Limb (tissue), 2 donors: ENCODE data around the gene LPO.

ENCODE experiments used
- DNase-seq, 2 donors: peaks; one replicate each; pipeline ENCODE4 v3.0.0-alpha.2; 2016; ENCODE audit errors: extremely low spot score in 2 of 2

LPO gene

GRCh38 chr17:58262149-58262548, 23.8 kb downstream of the LPO start:
- no peak for DNase-seq

DNA sequence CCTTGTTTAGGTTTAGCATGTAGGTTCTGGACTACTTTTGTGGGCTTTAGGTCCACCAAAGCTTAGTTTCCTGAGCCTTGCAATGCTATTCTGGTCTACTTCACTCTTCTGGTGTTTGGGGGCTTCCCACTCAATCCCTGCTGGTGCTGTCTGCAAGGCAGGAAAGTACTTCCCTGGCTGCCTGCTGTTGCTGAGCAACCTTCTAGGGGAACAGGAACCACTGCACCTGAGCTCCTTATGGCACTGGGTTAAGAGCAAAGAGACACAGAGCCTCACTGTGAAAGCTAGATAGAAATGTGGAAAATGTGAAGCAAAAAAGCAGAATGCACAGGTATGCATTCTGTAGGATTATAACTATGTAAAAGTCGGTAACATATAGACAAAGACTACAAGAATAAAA, 25.4 kb downstream of the LPO start:
- no peak for DNase-seq

- DNase-seq: no peak
Observed at GRCh38 chr17:58264407-58265103, 26.2 kb downstream of the LPO start.

DNA sequence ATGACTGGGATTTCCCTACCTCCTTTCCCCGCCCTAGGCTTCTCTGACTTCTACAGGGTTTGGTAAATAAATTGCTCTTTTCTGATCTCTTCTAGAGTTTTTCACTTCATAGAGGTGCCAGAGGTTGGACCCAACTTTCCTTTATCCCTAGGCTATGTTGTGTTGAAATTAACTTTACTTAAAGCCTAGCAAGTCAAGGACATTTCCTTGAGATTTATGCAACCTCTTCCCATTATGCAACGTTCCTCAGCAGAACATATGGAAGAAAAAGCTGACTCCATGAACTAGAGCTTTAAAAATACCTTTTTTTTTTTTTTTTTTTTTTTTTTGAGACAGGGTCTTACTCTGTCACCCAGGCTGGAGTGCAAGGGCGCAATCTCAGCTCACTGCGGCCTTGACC, 26.9 kb downstream of the LPO start:
- DNase-seq: no peak

- no peak for DNase-seq
Observed at GRCh38 chr17:58265902-58266875, 27.8 kb downstream of the LPO start.

- DNase-seq: no peak
Observed at GRCh38 chr17:58267347-58268324, 29.3 kb downstream of the LPO start.

GRCh38 chr17:58268326-58268725, 29.9 kb downstream of the LPO start:
- DNase-seq: no peak

- no peak for DNase-seq
Observed at GRCh38 chr17:58268774-58269556, 30.6 kb downstream of the LPO start.

DNA sequence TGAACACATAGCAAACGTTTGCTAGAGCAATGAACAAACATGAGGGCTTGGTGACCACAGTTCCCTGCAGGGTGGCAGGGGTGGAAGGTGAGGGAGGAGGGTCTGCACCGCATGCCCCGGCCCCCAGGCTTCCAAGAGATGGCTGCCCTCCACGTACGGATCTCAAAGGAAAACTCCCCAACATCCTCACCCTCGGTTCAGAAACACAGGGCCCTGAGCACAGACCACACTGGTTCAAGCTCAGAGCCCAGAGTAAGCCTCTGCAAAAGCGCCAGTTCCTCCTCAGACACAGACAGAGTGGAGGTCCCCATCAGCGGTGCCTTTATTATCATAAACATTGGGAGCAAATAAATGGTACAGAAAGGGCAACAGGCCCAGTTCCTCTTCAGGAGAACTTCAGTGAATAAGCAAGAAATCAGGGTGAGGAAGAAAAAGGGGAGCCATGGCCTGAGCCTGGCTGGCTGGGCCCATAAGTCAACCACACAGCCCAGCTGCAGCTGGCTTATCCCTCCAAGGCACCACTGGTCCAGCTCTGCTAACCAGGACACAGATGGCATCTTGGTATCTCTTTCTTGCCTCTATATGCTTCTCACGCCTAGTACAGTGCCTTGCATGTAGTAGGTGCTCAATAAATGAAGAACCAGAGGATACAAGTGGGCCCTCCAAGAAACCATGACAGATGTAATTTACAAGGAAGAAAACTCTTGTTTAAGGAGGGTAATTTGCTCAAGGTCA, 31.3 kb downstream of the LPO start:
- no peak for DNase-seq

DNA sequence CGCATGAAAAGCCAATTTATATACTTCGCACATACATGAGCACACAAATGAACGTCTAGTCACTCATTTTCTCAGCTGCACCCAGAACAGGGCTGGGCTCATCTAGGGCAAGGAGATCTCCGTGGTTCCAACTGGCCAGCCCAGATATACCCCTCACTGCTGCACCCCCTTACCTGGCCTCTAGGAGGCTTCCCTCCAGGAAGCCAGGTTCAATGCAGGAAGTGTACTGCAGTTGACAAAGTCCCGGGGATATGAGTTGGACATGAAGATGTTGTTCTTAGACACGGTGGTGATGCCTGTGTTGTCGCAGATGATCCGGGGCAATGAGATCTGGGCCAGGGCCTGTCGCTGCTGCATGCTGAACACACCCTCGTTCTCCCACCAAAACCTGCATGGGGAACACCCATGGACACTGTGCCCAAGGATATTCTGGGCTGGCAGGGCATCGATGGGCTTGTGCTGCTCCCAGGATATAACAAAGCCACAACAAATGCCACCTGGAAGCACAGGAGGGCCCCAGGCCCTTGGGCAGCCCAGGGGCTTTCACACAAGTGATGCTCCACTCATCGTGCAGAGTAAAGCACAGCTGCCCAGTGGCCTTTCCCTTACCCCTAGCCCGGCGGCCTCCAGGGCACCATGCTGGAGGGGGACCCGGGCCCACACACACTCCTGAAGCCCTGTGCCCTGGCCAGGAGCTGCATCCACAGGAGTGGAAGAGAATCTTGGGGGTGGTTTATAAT, 32.3 kb downstream of the LPO start:
- no peak for DNase-seq

- DNase-seq: no peak
Observed at GRCh38 chr17:58271216-58271931, 33.0 kb downstream of the LPO start.

GRCh38 chr17:58272367-58273280, 34.2 kb downstream of the LPO start:
- DNase-seq: no peak

DNA sequence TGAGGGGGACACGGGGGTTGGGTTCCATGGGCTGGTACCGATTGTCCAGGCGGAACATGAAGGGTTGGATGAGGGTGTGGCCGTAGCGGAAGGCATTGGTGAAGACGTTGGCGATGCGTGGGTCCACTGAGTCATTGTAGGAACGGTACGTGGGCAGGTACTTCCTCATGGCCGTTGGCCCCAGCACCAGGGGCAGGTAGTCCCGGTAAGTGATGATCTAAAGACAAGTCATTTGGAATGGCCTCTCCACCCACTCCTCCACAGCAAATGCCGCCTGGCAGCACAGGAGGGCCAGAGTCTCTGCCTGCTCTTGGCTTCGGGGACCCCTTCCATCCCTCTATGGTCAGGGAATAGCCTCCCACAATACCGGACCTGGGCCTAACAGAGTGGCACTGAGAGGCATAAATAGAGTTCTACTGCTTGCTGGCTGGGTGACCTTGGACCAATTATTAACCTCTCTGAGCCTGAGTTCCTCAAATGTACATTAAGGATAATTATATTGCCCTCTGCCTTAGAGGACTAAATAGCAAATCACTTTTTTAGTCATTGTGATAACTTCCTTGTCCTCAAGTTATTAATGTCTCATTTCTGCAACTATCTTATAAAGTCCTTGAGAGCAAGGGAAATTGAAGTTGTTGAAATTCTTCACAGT, 35.2 kb downstream of the LPO start:
- DNase-seq: no peak

- DNase-seq: no peak
Observed at GRCh38 chr17:58275417-58275816, 37.0 kb downstream of the LPO start.

- no peak for DNase-seq
Observed at GRCh38 chr17:58276423-58276822, 38.0 kb downstream of the LPO start.

DNA sequence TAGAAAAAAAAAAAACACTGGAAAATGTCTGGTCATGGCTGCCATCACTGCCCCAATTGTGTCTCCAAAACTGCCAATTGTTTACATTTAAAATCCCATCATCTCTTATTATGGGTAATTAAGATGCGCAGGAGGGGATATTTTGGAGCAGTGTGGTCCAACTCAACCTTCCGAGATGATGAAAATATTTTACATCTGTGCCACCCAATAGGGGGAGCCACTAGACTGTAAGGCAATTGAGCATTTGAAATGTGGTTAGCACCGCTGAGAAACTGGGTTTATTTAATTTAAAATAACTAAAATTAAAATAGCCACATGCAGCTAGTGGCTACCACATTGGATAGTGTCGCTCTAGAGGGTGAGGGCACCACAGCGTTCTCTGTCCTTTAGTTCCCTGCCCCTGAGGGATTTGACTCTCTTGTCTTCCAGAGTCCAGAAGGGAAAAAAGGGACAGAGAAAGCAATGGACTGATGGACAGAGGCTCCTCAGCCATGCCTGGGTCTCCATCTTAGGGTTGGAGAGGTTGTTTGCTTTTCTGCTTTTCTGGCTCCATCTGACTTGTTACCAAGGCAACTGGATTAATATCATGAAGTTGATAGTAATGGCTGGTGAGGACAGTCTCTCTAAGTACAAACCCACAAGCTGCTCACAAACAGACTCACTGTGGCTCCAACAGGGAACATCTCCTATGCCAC, 38.9 kb downstream of the LPO start:
- no peak for DNase-seq
